Thymus (tissue), 11 donors: Measurements from ENCODE around the gene ETS1. TPM values are rescaled to one million over a fixed set of nuclear protein-coding genes. Genes with fewer than 3 reads are reported as not detected.

ENCODE experiments used
- DNase-seq, 9 donors: peaks; one replicate each; pipeline ENCODE4 v3.0.0-alpha.2; 2013; ENCODE audit warnings: low spot score in 9 of 9, low read depth in 6 of 9, missing footprints in 1 of 9
- H3K27ac ChIP-seq, 2 donors: one replicate each; pipeline ENCODE4 v1.5.1; 2013; ENCODE audit warnings: control low read depth in 1 of 2, low read depth in 1 of 2, low read length in 1 of 2, mild to moderate bottlenecking in 1 of 2, moderate library complexity in 1 of 2
- H3K27me3 ChIP-seq, 2 donors: one replicate each; pipeline ENCODE4 v1.5.1; 2013; ENCODE audit warnings: low read length in 1 of 2; ENCODE audit not compliant: control insufficient read depth in 2 of 2, insufficient read depth in 1 of 2
- H3K36me3 ChIP-seq, 2 donors: one replicate each; pipeline ENCODE4 v1.5.1; 2013; ENCODE audit warnings: low read length in 1 of 2, mild to moderate bottlenecking in 1 of 2, moderate library complexity in 1 of 2; ENCODE audit not compliant: control insufficient read depth in 2 of 2, insufficient read depth in 2 of 2
- H3K4me1 ChIP-seq, 2 donors: one replicate each; pipeline ENCODE4 v1.5.1; 2013; ENCODE audit warnings: low read length in 2 of 2; ENCODE audit not compliant: control insufficient read depth in 2 of 2, insufficient read depth in 2 of 2
- H3K4me3 ChIP-seq, 2 donors: one replicate each; pipeline ENCODE4 v1.5.1; 2013; ENCODE audit warnings: low read length in 2 of 2, control low read depth in 1 of 2, mild to moderate bottlenecking in 1 of 2
- H3K9me3 ChIP-seq, 2 donors: one replicate each; pipeline ENCODE4 v1.5.1; 2013; ENCODE audit warnings: low read length in 1 of 2, mild to moderate bottlenecking in 1 of 2; ENCODE audit not compliant: control insufficient read depth in 2 of 2, insufficient read depth in 1 of 2
- WGBS: extraction: QIAGEN DNeasy Blood & Tissue Kit; methylation state at CpG from one replicate; pipeline ENCODE4 v1.1.7; 2013; 5-methylcytosine and 5-hydroxymethylcytosine counted together
- polyA plus RNA-seq: library from polyadenylated mRNA; stranded (reverse); fragments of 200-250 nt; gene quantifications from one replicate; pipeline ENCODE4 v1.2.3, GENCODE V29; 2013
- total RNA-seq: library from RNA; stranded (reverse); fragments of 120-200 nt; gene quantifications from one replicate; pipeline ENCODE4 v1.2.4, GENCODE V29; 2013
- donor health status: healthy.

ETS1 gene
- total and polyA plus RNA-seq, 2 donors = 171 to 223 TPM

DNA sequence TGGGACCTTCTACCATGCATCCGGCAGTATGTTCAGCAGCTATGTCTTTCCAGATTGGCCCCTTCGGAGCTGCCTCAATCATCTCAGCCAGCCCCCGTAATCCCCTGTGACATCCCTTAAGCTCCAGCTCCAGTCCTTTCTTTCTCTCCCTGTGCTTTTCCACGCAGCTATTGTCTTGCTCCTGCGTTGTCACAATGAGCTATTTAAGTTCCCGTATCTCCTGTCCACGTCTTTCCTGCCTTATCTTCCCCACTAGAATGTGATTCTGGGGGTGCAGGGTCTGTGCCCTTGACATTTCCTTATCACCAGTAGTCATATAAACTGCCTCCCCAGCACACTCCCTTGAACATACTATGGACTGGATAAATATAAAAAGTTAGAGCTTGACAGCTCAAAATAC is 5.1 kb upstream of the ETS1 start:
- no peak for DNase-seq
- WGBS = 96% methylated on average over 7 of the region's 7 CpGs
- Histone ChIP-seq H3K36me3 (no peaks in the 10 kb centered on the region), H3K27ac (no peak overlapping the region), H3K4me1 (peaks cover 6 to 7% of the 10 kb centered on the region in 2 donors), H3K9me3 (no peaks in the 10 kb centered on the region), H3K27me3 (no peaks in the 10 kb centered on the region), H3K4me3 (no peak overlapping the region)

DNA sequence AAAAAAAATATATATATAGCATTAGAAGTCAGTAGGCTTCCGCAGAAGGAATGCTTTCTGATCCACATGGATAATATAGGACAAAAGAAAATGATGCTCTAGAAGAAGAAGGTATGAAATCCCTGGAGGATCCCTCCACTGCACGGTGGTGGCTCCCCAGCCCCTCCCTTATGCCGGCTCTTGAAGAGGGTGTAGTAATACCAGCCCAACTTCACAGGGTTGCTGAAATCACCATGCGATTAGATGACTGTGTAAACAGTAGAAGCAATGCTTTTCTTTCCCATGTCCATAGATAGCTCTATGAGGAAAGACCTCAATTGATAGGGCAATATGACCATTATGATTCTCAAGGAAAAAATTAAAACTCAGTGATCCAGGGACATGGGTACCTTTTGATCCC is 3.2 kb upstream of the ETS1 start:
- H3K36me3 ChIP-seq = no peaks in the 10 kb centered on the region
- H3K9me3 ChIP-seq = no peaks in the 10 kb centered on the region
- 98% methylated on average over 4 of the region's 4 CpGs for WGBS
- H3K27me3 ChIP-seq = no peaks in the 10 kb centered on the region
- no peak overlapping the region for H3K27ac ChIP-seq
- peaks cover 0 to 9% of the 10 kb centered on the region in 2 donors for H3K4me1 ChIP-seq
- H3K4me3 ChIP-seq = no peak overlapping the region
- no peak for DNase-seq

DNA sequence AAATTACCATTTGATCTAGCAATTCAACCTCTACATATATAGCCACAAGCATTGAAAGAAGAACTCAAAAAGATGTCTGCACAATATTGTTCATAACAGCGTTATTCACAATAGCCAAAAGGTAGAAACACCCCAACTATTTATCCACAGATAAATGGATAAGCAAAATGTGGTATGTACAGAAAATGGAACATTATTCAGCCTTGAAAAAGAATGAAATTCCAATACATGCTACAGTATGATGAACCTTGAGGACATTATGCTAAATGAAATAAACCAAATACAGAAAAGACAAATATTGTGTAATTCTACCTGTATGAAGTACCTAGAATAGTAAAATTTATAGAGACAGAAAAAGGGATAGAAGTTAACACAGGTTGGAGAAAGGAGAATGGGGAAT is 2.6 kb upstream of the ETS1 start:
- 97% methylated on average over 1 of the region's 1 CpG for WGBS
- Histone ChIP-seq H3K36me3 (no peaks in the 10 kb centered on the region), H3K27ac (no peak overlapping the region), H3K4me3 (no peak overlapping the region), H3K4me1 (peaks cover 0 to 9% of the 10 kb centered on the region in 2 donors), H3K9me3 (no peaks in the 10 kb centered on the region), H3K27me3 (no peaks in the 10 kb centered on the region)
- no peak for DNase-seq

DNA sequence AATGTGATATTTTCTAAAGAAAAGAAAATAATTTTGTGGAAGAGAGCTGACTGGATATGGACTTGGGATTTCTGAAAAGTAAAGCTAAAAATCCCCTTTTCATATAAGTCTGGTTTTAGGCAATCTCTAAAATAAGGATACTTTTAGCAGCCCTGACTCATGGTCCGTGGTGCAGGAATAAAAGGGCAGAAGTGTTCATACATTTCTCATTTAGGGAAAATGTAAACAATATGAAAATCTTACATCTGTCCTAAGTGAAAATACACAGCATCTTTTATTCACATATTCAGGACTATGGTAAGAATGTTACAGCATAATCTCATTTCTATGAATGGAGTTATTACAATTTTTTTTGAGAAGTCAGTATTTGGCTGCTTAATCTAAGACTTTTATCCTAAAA is 735 bp upstream of the ETS1 start:
- Histone ChIP-seq H3K4me3 (no peak overlapping the region), H3K27me3 (no peaks in the 10 kb centered on the region), H3K9me3 (no peaks in the 10 kb centered on the region), H3K4me1 (peaks cover 0 to 11% of the 10 kb centered on the region in 2 donors), H3K27ac (no peak overlapping the region), H3K36me3 (no peaks in the 10 kb centered on the region)
- DNase-seq = no peak
- WGBS = 95% methylated on average over 1 of the region's 1 CpG

DNA sequence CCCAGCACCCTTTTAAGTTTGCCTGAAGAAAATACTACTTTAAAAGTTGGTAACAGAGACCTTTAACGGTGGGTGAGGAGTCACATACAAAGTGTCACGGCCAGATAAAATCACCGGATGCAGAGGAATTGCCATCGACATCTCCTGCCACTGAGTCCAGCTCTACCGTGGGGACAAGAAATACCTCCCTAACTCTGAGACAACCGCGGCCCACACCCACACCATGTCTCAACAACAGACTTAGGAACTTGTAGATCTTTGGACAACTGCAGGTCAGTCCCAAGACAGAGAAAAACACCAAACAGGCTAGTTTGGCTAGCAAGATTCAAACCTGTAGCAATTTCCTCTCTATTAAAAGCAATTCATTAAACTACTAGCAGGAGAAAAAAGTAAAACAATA is 669 bp downstream of the ETS1 start:
- H3K27me3 ChIP-seq = no peaks in the 10 kb centered on the region
- no peak for DNase-seq
- 95% methylated on average over 7 of the region's 7 CpGs for WGBS
- H3K4me1 ChIP-seq = peaks cover 0 to 14% of the 10 kb centered on the region in 2 donors
- H3K9me3 ChIP-seq = no peaks in the 10 kb centered on the region
- H3K36me3 ChIP-seq = no peaks in the 10 kb centered on the region
- H3K27ac ChIP-seq = no peak overlapping the region
- H3K4me3 ChIP-seq = no peak overlapping the region

DNA sequence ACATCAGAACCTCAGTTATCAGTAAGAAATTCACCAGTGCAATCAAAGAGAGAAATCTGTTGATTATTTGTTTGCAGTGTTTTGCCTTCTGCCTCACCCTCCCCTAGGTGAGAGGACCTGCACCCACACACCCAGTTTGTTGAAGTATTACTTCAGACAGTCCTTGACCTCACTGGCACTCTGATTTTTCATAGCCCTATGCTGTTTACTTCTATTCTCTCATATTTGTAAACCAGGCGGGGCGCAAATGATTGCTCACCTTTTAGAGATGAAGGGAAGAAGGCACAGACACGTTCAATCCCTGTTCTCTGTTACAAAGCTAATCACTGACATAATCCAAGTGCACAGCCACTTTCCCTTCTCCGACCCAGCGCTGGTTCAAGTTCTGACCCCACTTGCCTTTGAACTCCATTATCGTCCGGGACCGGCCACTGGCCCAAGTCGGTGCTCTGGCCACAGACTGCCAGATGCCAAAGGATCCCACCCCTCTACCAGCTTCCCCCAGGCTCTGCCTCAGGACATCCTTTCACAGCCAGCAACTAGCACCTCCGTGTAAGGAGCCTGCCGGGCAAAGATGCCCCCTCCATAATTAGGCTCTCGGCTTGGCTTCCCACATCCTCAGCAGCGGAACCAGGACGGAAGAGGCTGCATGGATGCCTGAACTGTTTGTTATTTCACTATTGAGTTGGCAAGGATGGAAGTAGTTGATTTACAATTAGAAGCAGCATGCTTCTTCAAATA is 1.7 kb downstream of the ETS1 start:
- Histone ChIP-seq H3K9me3 (no peaks in the 10 kb centered on the region), H3K4me3 (no peak overlapping the region), H3K27ac (no peak overlapping the region), H3K27me3 (no peaks in the 10 kb centered on the region), H3K4me1 (peaks cover 0 to 12% of the 10 kb centered on the region in 2 donors), H3K36me3 (no peaks in the 10 kb centered on the region)
- no peak for DNase-seq
- WGBS = 91% methylated on average over 14 of the region's 14 CpGs

DNA sequence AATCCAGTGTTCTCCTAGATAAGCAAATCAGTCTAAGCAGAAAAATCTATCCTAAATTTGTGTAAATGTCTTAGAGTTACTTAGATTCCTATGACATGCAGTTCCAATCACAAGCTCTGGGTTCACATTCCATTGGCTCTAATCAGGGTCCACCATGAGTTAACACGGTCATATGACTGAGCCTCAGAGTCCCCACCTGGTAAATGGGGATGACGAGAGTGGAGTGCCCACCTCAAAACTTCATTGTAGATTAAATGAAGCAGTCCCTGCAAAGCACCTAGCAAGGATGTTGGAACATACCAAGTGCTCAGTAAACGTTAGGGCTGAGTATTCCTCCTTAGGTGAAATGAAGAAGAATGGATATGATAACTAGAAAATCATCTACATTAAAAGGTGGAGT is 3.1 kb downstream of the ETS1 start:
- WGBS = 97% methylated on average over 3 of the region's 3 CpGs
- H3K9me3 ChIP-seq = no peaks in the 10 kb centered on the region
- H3K27me3 ChIP-seq = no peaks in the 10 kb centered on the region
- peaks cover 0 to 12% of the 10 kb centered on the region in 2 donors for H3K4me1 ChIP-seq
- H3K27ac ChIP-seq = no peak overlapping the region
- no peak overlapping the region for H3K4me3 ChIP-seq
- H3K36me3 ChIP-seq = no peaks in the 10 kb centered on the region
- no peak for DNase-seq

DNA sequence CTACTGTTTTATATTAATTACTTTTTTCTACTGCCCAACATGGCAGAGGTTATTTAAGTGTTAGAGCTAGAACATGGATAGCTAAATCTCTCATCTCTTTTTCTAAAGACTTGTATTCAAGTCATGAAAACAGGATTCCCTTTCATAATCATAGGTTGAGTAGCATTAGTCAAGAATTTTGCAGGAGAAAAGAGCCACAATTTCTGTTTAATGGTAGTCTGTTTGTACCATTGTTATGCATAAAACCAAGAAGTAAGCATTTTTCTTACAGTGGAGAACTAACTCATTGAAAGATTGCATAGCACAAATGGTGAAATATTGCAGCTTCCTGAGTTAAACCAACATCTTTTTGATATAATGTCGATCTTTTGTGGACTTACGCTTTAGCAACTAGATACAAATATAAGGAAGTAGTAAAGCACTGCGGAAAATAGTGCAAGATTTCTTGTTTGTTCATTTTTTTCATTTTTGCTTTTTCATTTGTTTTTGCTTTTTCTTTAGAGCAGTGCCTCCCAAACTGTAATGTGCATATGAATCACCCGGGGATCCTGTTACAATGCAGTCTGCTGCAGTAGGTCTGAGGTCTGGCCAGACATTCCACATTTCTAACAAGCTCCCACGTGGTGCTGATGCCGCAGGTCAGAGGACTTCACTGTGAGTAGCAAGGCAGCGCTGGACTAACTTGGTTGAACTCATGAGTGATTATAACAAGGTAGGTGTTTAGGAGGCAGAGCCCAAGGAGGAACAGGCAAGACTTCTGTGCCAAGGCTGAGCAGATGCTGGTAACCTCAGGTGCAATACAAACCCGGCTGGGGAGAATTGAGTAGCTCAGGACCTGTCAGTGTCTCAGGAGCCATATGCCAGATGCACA is 4.6 kb downstream of the ETS1 start:
- 66% methylated on average over 8 of the region's 8 CpGs for WGBS
- DNase-seq = peak in 1 of 9 donors; percentile 49

DNA sequence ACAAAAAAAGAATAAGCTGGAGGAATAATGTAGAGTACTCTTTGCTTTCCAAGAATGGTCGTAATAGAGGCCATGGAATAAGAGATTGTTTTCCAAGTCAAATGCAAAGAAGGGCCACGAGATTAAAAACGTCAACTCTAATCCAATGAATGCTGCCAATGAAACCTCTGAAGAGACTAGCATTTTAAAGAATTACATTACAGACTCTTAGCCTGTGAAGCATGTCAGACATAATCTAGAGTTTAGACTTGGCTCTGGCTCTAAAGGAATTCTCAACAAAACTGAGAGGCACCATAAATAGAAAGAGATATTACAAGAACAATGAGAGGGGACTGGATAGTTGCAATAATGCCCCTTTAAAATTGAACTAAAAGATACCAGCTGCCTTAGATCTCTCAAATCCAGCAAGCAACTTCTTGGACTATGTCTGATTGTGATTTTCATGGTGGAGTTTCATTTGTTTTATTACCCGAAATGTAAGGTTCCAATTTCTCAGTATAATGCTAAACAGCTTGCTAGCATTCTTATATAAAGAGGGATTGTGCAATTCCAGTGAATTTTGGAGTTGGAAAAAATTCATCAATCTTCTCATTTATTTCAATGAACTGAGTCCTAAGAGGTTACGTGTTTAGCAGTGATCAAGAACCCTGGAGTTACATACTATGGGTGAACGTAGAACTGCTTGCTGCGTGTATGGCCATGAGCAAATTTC is 5.6 kb downstream of the ETS1 start:
- peaks cover 0 to 19% of the 10 kb centered on the region in 2 donors for H3K4me1 ChIP-seq
- 96% methylated on average over 7 of the region's 7 CpGs for WGBS

More for the DNA sequence above, 4.6 kb downstream of the ETS1 start:
- H3K9me3 ChIP-seq = no peaks in the 10 kb centered on the region
- H3K4me1 ChIP-seq = peaks cover 0 to 12% of the 10 kb centered on the region in 2 donors
- H3K27ac ChIP-seq = no peak overlapping the region
- no peaks in the 10 kb centered on the region for H3K36me3 ChIP-seq
- no peaks in the 10 kb centered on the region for H3K27me3 ChIP-seq
- H3K4me3 ChIP-seq = no peak overlapping the region

More for the DNA sequence above, 5.6 kb downstream of the ETS1 start:
- H3K9me3 ChIP-seq = no peaks in the 10 kb centered on the region
- no peak overlapping the region for H3K4me3 ChIP-seq
- no peak overlapping the region for H3K27ac ChIP-seq
- no peak for DNase-seq
- H3K36me3 ChIP-seq = no peaks in the 10 kb centered on the region
- no peaks in the 10 kb centered on the region for H3K27me3 ChIP-seq
